ENCODE data around the gene PTPN2.

GRCh38 chr18:12837747-12838146 lies 46.3 kb downstream of the PTPN2 start:
- no peak for TF ChIP-seq POLR2A (IDR thresholded peaks at IDR 0.05)
- no peak for TF ChIP-seq CTCF (IDR thresholded peaks at IDR 0.05 in 4 of 5, conservative IDR thresholded peaks at IDR 0.05 in 1 of 5)
